ENCODE data around the gene RNPS1. TPM values are rescaled to one million over a fixed set of nuclear protein-coding genes. Genes with fewer than 3 reads are reported as not detected.

RNPS1 gene
- total RNA-seq, 2 donors from 2014 or later = 163 to 241 TPM

GRCh38 chr16:2285731-2286191 lies 17.8 kb upstream of the RNPS1 start:
- intact Hi-C loops (cut with DNase I) = no loop called here
- no peaks in the 10 kb centered on the region for H3K36me3 ChIP-seq
- no peak for DNase-seq (ENCODE audit: low spot score)
- H3K27me3 ChIP-seq (replicated peaks; ENCODE audit: insufficient read depth) = no peaks in the 10 kb centered on the region
- no peak for TF ChIP-seq CTCF (IDR thresholded peaks at IDR 0.05)
- no peak for TF ChIP-seq POLR2AphosphoS5 (IDR thresholded peaks at IDR 0.05)
- TF ChIP-seq POLR2A (IDR thresholded peaks at IDR 0.05) = no peak
- H3K27ac ChIP-seq = no peak overlapping the region
- 73% methylated on average over 13 of the region's 13 CpGs for WGBS
- no peak overlapping the region for H3K4me3 ChIP-seq
- no peaks in the 10 kb centered on the region for H3K4me1 ChIP-seq (replicated peaks)
- H3K9me3 ChIP-seq = no peaks in the 10 kb centered on the region

- no peak for DNase-seq (ENCODE audit: low spot score)
- 89% methylated on average over 32 of the region's 35 CpGs for WGBS
- no peaks in the 10 kb centered on the region for H3K4me1 ChIP-seq (replicated peaks)
- H3K27me3 ChIP-seq (replicated peaks; ENCODE audit: insufficient read depth) = no peaks in the 10 kb centered on the region
- no peaks in the 10 kb centered on the region for H3K9me3 ChIP-seq
- H3K27ac ChIP-seq = no peak overlapping the region
- no peaks in the 10 kb centered on the region for H3K36me3 ChIP-seq
- no peak overlapping the region for H3K4me3 ChIP-seq
- intact Hi-C loops (cut with DNase I) = no loop called here
- TF ChIP-seq POLR2A (IDR thresholded peaks at IDR 0.05) (no peak), POLR2AphosphoS5 (IDR thresholded peaks at IDR 0.05) (no peak), CTCF (IDR thresholded peaks at IDR 0.05) (no peak)
These were observed 17.1 kb upstream of the RNPS1 start for GRCh38 chr16:2284797-2285576.

- H3K27me3 ChIP-seq (replicated peaks; ENCODE audit: insufficient read depth) = no peaks in the 10 kb centered on the region
- H3K4me3 ChIP-seq = no peak overlapping the region
- no peak for DNase-seq (ENCODE audit: low spot score)
- no peaks in the 10 kb centered on the region for H3K9me3 ChIP-seq
- TF ChIP-seq POLR2AphosphoS5 (IDR thresholded peaks at IDR 0.05) (no peak), CTCF (IDR thresholded peaks at IDR 0.05) (no peak), POLR2A (IDR thresholded peaks at IDR 0.05) (no peak)
- H3K27ac ChIP-seq = no peak overlapping the region
- intact Hi-C loops (cut with DNase I) = no loop called here
- WGBS = 79% methylated on average over 37 of the region's 37 CpGs
- no peaks in the 10 kb centered on the region for H3K36me3 ChIP-seq
- no peaks in the 10 kb centered on the region for H3K4me1 ChIP-seq (replicated peaks)
These were observed 16.3 kb upstream of the RNPS1 start for GRCh38 chr16:2284001-2284770.

GRCh38 chr16:2282866-2283555 lies 15.1 kb upstream of the RNPS1 start:
- no peaks in the 10 kb centered on the region for H3K36me3 ChIP-seq

More at GRCh38 chr16:2282866-2283555, 15.1 kb upstream of the RNPS1 start:
- WGBS = 77% methylated on average over 19 of the region's 26 CpGs
- no peak for TF ChIP-seq POLR2A (IDR thresholded peaks at IDR 0.05)
- no peak for TF ChIP-seq CTCF (IDR thresholded peaks at IDR 0.05)
- no peak for TF ChIP-seq POLR2AphosphoS5 (IDR thresholded peaks at IDR 0.05)
- H3K4me3 ChIP-seq = no peak overlapping the region
- no peaks in the 10 kb centered on the region for H3K9me3 ChIP-seq
- intact Hi-C loops (cut with DNase I) = no loop called here
- no peak for DNase-seq (ENCODE audit: low spot score)
- H3K4me1 ChIP-seq (replicated peaks) = no peaks in the 10 kb centered on the region
- no peaks in the 10 kb centered on the region for H3K27me3 ChIP-seq (replicated peaks; ENCODE audit: insufficient read depth)
- H3K27ac ChIP-seq = no peak overlapping the region

All from prostate gland (tissue), 2 donors.